ENCODE measurements around the gene BRI3. TPM values are rescaled to one million over a fixed set of nuclear protein-coding genes. Genes with fewer than 3 reads are reported as not detected.

BRI3 gene
- total RNA-seq, 1 experiment from 2014 or later: 154 TPM

DNA sequence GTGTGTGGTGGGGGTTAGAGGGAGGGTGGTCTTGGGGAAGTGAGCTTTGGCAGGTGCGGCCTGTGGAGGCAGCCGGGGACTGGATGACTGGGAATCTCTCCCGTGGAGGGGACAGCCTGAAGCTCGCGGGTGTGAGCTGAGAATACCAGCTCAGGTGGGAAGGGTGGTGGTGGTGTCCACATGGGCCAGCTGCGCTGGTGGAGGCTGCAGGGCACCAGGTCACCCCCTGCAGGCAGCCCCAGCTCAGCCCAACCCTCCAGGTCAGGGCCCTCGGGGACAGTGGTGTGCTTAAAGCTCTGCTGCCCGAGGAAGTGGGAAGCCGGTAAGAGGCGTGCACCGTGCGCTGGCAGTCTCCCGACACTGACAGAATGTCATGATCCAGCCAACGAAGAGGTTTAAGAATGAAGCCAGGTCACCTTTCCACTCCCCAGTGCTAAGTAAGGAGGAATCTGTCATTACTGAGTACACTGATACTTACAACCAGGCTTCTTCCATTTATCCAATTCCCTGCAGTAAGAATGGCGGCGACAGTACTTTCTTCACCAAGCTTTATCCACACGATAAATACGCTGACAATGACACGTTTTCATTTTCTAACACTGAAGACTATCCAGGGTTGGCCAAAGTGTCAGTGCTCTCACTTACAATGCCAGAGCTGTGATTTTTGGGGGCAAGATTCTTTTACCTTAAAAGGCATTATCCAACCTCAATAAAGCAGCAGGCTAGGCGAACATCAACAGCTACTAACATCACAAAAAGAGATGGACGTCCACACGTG is 20.4 kb downstream of the BRI3 start:
- intact Hi-C loops (cut with micrococcal nuclease): no loop called here
- Mint-ChIP-seq H3K4me1 (ENCODE audit: insufficient read depth, unreplicated experiment) (no peaks in the 10 kb centered on the region), H3K27ac (ENCODE audit: low read depth, unreplicated experiment) (no peak overlapping the region), H3K4me3 (ENCODE audit: unreplicated experiment) (no peak overlapping the region), H3K9me3 (ENCODE audit: unreplicated experiment) (no peaks in the 10 kb centered on the region), H3K27me3 (ENCODE audit: insufficient read depth, unreplicated experiment) (no peaks in the 10 kb centered on the region), H3K36me3 (ENCODE audit: insufficient read depth, unreplicated experiment) (peaks cover 66% of the 10 kb centered on the region)
- CTCF ChIA-PET: interaction anchor here (0.7 to 2.4 kb wide), 5 partner anchors 16 to 444 kb away, joined by 3 to 8 read pairs (median 4); partner anchors contain the start of gene BAIAP2L1
- no peak for DNase-seq (ENCODE audit: unreplicated experiment)
- POLR2A ChIA-PET: interaction anchor here (0.6 to 0.7 kb wide), 3 partner anchors 13 to 465 kb away, joined by 3 read pairs; no protein-coding TSS in a partner anchor
- BruUV-seq (replicated peaks): no TSS peak
- TF ChIP-seq, protein P1, sequence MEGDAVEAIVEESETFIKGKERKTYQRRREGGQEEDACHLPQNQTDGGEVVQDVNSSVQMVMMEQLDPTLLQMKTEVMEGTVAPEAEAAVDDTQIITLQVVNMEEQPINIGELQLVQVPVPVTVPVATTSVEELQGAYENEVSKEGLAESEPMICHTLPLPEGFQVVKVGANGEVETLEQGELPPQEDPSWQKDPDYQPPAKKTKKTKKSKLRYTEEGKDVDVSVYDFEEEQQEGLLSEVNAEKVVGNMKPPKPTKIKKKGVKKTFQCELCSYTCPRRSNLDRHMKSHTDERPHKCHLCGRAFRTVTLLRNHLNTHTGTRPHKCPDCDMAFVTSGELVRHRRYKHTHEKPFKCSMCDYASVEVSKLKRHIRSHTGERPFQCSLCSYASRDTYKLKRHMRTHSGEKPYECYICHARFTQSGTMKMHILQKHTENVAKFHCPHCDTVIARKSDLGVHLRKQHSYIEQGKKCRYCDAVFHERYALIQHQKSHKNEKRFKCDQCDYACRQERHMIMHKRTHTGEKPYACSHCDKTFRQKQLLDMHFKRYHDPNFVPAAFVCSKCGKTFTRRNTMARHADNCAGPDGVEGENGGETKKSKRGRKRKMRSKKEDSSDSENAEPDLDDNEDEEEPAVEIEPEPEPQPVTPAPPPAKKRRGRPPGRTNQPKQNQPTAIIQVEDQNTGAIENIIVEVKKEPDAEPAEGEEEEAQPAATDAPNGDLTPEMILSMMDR (IDR thresholded peaks at IDR 0.05; ENCODE audit: unreplicated experiment): no peak

DNA sequence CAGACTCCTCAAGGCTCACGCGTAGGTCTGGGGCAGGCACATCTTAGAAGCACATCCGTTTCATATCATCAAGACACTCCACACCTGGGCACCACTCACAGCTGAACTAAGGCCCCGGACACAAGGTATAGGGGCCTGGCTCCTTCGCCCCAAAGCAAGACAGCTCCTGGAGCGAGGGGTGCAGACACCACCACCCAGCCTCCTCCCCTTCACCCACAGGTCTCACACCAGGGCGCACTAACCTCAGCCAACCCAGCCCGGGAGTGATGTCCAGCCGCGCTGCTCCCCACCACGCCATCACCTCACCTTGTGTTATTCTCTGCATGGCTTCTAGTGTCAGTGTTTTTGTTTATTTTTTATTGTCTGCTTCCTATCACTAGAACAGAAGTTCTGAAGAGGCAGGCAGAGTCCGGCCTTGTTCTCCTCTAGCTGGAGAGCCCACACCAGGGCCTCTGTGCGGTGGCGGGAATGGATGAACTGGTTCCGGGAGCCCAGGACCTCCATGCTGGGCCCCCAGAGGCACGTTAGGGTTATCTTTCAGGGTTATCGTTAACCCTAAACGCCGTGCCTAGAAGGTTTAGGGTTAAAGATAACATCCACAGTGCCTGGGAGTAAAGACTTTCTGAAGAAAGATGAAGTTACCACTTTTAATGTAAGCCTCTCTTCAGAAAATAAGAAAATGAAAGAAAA is 21.8 kb downstream of the BRI3 start:
- Mint-ChIP-seq H3K27me3 (ENCODE audit: insufficient read depth, unreplicated experiment) (no peaks in the 10 kb centered on the region), H3K4me1 (ENCODE audit: insufficient read depth, unreplicated experiment) (no peaks in the 10 kb centered on the region), H3K36me3 (ENCODE audit: insufficient read depth, unreplicated experiment) (peaks cover 78% of the 10 kb centered on the region), H3K9me3 (ENCODE audit: unreplicated experiment) (no peaks in the 10 kb centered on the region), H3K4me3 (ENCODE audit: unreplicated experiment) (no peak overlapping the region), H3K27ac (ENCODE audit: low read depth, unreplicated experiment) (no peak overlapping the region)
- DNase-seq (ENCODE audit: unreplicated experiment): no peak
- TF ChIP-seq, protein P1 (IDR thresholded peaks at IDR 0.05; ENCODE audit: unreplicated experiment): no peak
- ChIA-PET POLR2A (interaction anchor here (0.8 kb wide), 1 partner anchor 23 kb away, joined by 3 read pairs; no protein-coding TSS in a partner anchor), CTCF (interaction anchor here (0.5 to 1.2 kb wide), 2 partner anchors 9 to 98 kb away, joined by 3 to 6 read pairs; partner anchors contain the start of gene BAIAP2L1)
- intact Hi-C loops (cut with micrococcal nuclease): no loop called here
- no TSS peak for BruUV-seq (replicated peaks)

DNA sequence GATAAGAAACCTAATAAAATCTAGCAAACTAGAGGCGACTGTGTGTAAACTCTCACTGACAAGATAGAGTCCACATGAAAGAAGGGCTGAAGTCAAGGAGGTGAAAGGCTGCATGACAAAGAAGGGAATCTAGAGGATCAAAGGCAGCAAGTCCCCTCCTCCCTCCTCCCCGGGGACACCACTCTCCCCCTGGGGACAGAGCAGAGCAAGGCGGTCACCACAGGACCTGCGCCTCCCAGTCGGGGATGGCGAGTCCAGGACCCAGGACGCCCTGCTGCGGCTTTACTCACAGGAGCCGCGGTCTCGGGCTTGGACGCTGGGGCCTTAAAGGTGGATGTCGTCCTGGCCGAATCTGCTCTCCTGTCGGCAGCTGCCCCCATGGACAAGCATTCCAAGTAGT is 22.4 kb downstream of the BRI3 start:
- ChIA-PET POLR2A (no interaction called here), CTCF (interaction anchor here (0.5 kb wide), 1 partner anchor 10 kb away, joined by 3 read pairs; no protein-coding TSS in a partner anchor)
- TF ChIP-seq, protein P1 (IDR thresholded peaks at IDR 0.05; ENCODE audit: unreplicated experiment): no peak
- Mint-ChIP-seq H3K36me3 (ENCODE audit: insufficient read depth, unreplicated experiment) (peaks cover 81% of the 10 kb centered on the region), H3K27me3 (ENCODE audit: insufficient read depth, unreplicated experiment) (no peaks in the 10 kb centered on the region), H3K4me3 (ENCODE audit: unreplicated experiment) (no peak overlapping the region), H3K9me3 (ENCODE audit: unreplicated experiment) (no peaks in the 10 kb centered on the region), H3K27ac (ENCODE audit: low read depth, unreplicated experiment) (no peak overlapping the region), H3K4me1 (ENCODE audit: insufficient read depth, unreplicated experiment) (no peaks in the 10 kb centered on the region)
- DNase-seq (ENCODE audit: unreplicated experiment): no peak
- intact Hi-C loops (cut with micrococcal nuclease): no loop called here
- BruUV-seq (replicated peaks): no TSS peak

- intact Hi-C loops (cut with micrococcal nuclease): no loop called here
- ChIA-PET POLR2A (interaction anchor here (1.0 kb wide), 1 partner anchor 18 kb away, joined by 3 read pairs; no protein-coding TSS in a partner anchor), CTCF (interaction anchor here (0.6 to 0.9 kb wide), 5 partner anchors 10 to 1460 kb away, joined by 3 to 4 read pairs (median 3); no protein-coding TSS in a partner anchor)
- BruUV-seq (replicated peaks): no TSS peak
- H3K27me3 Mint-ChIP-seq (ENCODE audit: insufficient read depth, unreplicated experiment): no peaks in the 10 kb centered on the region
- DNase-seq (ENCODE audit: unreplicated experiment): no peak
- TF ChIP-seq, protein P1 (IDR thresholded peaks at IDR 0.05; ENCODE audit: unreplicated experiment): no peak
- H3K36me3 Mint-ChIP-seq (ENCODE audit: insufficient read depth, unreplicated experiment): peaks cover 93% of the 10 kb centered on the region
- peak overlapping the region; percentile 83 for H3K27ac Mint-ChIP-seq (ENCODE audit: low read depth, unreplicated experiment)
- no peaks in the 10 kb centered on the region for H3K9me3 Mint-ChIP-seq (ENCODE audit: unreplicated experiment)
- no peak overlapping the region for H3K4me3 Mint-ChIP-seq (ENCODE audit: unreplicated experiment)
- H3K4me1 Mint-ChIP-seq (ENCODE audit: insufficient read depth, unreplicated experiment): no peaks in the 10 kb centered on the region
Observed at GRCh38 chr7:98305951-98306535, 24.6 kb downstream of the BRI3 start.
